ENCODE measurements around the gene ALDH3A2. TPM values are rescaled to one million over a fixed set of nuclear protein-coding genes. Genes with fewer than 3 reads are reported as not detected.

The ALDH3A2 gene
- total RNA-seq (2022; extraction: Qiagen RNA extraction; ENCODE audit: low read depth), result 167 to 211 TPM (median 192 TPM) in 5 replicates

DNA sequence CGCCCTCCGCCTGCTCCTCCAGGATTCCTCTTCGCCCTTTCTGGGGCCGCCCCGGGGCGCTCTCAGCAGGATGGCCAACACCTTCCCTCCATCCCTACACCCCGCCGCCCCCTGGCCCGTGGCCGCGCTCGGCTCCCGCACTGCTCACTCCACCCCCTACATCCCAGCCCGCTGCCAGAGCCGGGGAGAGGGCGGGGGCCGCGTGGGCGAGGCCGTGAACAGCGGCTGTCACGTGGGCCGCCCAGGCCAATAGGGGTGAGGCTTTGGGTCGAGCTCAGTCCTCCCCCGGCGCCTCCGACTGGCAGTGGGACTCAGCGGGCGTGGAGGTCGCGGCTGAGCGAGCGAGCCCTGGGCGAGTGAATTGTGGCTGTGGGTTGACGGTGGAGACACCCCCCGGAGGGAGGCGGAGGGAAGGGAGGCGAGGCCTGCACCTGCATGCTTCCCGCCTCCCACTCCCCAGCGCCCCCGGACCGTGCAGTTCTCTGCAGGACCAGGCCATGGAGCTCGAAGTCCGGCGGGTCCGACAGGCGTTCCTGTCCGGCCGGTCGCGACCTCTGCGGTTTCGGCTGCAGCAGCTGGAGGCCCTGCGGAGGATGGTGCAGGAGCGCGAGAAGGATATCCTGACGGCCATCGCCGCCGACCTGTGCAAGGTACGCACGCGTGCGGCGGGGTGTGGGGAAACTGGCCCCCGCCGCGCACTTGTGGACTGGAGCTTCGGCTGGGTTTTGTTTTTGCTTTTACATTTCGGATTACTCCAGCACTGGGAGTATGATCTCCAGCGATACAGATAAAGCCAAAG lies at the start of gene ALDH3A2:
TSS of gene ALDH3A2 (plus strand) at position 277 of the 799 bp plus-strand sequence. CDS start at position 498, 221 bp downstream.

DNA sequence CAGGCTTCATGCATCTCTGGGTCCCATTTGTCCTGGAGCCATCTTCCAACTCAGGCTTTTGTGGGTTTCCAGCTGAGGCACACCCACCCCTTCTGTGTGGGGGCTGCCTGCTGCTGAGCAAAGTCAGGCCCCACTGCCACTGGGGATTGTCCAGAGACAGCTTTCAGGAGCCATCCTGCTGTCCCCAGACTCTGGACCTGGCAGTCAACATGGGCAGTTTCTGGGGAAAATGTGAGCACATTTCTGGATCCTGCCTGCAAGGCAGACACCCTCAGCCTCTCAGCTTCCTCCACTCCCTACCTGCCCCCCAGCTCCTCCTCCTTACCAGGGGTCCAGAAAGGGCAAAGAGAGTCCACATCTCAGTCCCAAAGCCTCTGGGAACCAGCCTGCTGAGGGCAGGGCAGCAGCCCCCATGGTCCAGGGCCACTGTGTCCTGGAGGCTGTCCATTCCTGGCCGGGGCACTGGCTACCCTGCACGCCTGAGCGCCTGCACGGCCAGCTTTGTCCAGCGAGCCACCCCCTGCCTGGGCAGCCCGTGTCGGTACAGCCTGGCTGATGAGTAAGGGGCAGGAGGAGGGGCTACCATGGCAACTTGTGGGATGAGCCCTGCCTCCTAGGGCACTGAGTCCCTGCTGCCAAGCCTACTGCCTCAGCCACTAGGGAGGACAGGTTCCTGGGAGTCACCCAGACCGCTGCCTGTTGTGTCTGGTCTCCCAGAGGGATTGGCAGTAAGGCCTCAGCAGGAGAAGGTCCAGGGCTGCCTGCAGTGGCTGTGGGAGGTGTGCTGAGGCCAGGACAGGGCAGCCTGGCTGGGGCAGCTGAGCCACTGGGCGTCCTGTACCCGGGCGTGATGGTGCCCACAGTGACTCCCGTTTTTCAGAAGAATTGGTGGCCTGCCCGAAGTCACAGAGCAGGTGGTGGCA lies 67.8 kb downstream of the ALDH3A2 start, which contains the start of gene SLC47A2:
TSS of gene SLC47A2 (minus strand) at position 477 of the 923 bp plus-strand sequence. CDS start at position 448, 29 bp downstream.

Other genes starting within 250 kb of the ALDH3A2 start
- 0.26 to 0.71 TPM (median 0.42 TPM) in 5 replicates for gene RNF112, start 237.5 kb upstream of the ALDH3A2 start, total RNA-seq (2022; extraction: Qiagen RNA extraction; ENCODE audit: low read depth)
- gene SLC47A1, start 114.9 kb upstream of the ALDH3A2 start, total RNA-seq (2022; extraction: Qiagen RNA extraction; ENCODE audit: low read depth), result 22.1 to 24.9 TPM (median 23.5 TPM) in 5 replicates
- 0.03 to 0.10 TPM (median 0.08 TPM) in 4 of 5 replicates, not detected in the other for gene SLC47A2, start 67.8 kb downstream of the ALDH3A2 start, total RNA-seq (2022; extraction: Qiagen RNA extraction; ENCODE audit: low read depth)
- 819 to 1,197 TPM (median 850 TPM) in 5 replicates for gene ALDH3A1, start 99.5 kb downstream of the ALDH3A2 start, total RNA-seq (2022; extraction: Qiagen RNA extraction; ENCODE audit: low read depth)
- gene ULK2, start 219.2 kb downstream of the ALDH3A2 start, total RNA-seq (2022; extraction: Qiagen RNA extraction; ENCODE audit: low read depth), result 9.9 to 16.1 TPM (median 13.5 TPM) in 5 replicates

Measured in A549 treated with GW870086 at 1 μM for 4 hours (cell line).